Osteocyte (in vitro differentiated cells): ENCODE measurements around the gene EHD3. TPM values are rescaled to one million over a fixed set of nuclear protein-coding genes. Genes with fewer than 3 reads are reported as not detected.

Source experiments
- DNase-seq: peaks from one replicate; pipeline ENCODE4 v3.0.0; 2021; ENCODE audit warnings: mixed read lengths; ENCODE audit not compliant: unreplicated experiment; ENCODE audit errors: extremely low spot score
- H3K27ac Mint-ChIP-seq: one replicate; pipeline ENCODE4 v1.8.0; 2021; ENCODE audit warnings: mild to moderate bottlenecking, mixed read lengths; ENCODE audit not compliant: unreplicated experiment
- H3K27me3 Mint-ChIP-seq: one replicate; pipeline ENCODE4 v1.8.0; 2021; ENCODE audit warnings: mixed read lengths; ENCODE audit not compliant: unreplicated experiment
- H3K36me3 Mint-ChIP-seq: one replicate; pipeline ENCODE4 v1.8.0; 2021; ENCODE audit warnings: mixed read lengths; ENCODE audit not compliant: unreplicated experiment
- H3K4me1 Mint-ChIP-seq: one replicate; pipeline ENCODE4 v1.8.0; 2021; ENCODE audit warnings: mixed read lengths; ENCODE audit not compliant: unreplicated experiment
- H3K4me3 Mint-ChIP-seq: one replicate; pipeline ENCODE4 v1.8.0; 2021; ENCODE audit warnings: mild to moderate bottlenecking, moderate library complexity, mixed read lengths; ENCODE audit not compliant: unreplicated experiment
- H3K9me3 Mint-ChIP-seq: one replicate; pipeline ENCODE4 v1.8.0; 2021; ENCODE audit warnings: mixed read lengths; ENCODE audit not compliant: unreplicated experiment
- total RNA-seq: library from RNA; stranded (reverse); gene quantifications from 2 replicates; pipeline ENCODE4 v1.2.1, GENCODE V29; 2021
- TF ChIP-seq, protein P1 (sequence below): fragments of 200-600 bp; sonication (generic); IDR thresholded peaks from 2 replicates; pipeline ENCODE4 v1.5.0; 2021; ENCODE audit warnings: antibody characterized with exemption, mild to moderate bottlenecking, moderate library complexity

EHD3 gene
- total RNA-seq, 1 donor from 2014 or later: 25.9 TPM

GRCh38 chr2:31254237-31255203, 20.6 kb downstream of the EHD3 start:
- DNase-seq: no peak
- TF ChIP-seq, protein P1, sequence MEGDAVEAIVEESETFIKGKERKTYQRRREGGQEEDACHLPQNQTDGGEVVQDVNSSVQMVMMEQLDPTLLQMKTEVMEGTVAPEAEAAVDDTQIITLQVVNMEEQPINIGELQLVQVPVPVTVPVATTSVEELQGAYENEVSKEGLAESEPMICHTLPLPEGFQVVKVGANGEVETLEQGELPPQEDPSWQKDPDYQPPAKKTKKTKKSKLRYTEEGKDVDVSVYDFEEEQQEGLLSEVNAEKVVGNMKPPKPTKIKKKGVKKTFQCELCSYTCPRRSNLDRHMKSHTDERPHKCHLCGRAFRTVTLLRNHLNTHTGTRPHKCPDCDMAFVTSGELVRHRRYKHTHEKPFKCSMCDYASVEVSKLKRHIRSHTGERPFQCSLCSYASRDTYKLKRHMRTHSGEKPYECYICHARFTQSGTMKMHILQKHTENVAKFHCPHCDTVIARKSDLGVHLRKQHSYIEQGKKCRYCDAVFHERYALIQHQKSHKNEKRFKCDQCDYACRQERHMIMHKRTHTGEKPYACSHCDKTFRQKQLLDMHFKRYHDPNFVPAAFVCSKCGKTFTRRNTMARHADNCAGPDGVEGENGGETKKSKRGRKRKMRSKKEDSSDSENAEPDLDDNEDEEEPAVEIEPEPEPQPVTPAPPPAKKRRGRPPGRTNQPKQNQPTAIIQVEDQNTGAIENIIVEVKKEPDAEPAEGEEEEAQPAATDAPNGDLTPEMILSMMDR: no peak
- Mint-ChIP-seq H3K4me3 (no peak overlapping the region), H3K36me3 (peaks cover 15% of the 10 kb centered on the region), H3K27me3 (no peaks in the 10 kb centered on the region), H3K4me1 (peaks cover 5% of the 10 kb centered on the region), H3K9me3 (no peaks in the 10 kb centered on the region), H3K27ac (no peak overlapping the region)

DNA sequence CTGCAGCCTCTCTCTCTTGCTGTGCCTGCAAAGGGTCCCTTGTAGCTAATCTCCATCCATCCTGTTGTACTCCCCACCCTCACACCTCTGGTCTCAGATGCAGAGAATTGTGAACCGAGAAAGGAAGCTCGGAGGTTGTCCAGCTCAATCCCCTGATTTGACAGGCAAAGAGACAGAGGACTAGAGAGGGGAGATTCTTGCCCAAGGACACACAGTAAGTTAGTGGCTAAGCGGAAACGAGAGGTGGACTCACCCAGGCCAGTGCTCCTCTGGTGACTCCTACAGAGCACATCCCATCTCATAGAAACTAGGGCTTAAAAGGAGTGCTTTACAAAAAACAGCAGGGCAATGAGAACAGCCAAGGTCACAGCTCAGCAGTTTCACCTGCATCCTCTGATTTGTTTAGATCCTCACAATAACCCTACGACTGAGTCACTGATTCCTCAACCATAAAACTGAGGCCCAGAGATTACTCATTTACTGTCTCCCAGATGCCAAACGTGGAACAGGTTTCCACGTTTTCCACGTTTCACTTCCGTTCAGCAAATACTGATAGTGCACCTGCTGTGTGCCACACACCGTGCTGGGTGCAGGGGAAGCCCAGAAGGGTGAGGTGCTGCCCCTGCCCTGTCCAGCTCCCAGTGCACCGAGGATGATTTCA, 22.1 kb downstream of the EHD3 start:
- H3K36me3 Mint-ChIP-seq: peaks cover 21% of the 10 kb centered on the region
- TF ChIP-seq, protein P1: no peak
- no peaks in the 10 kb centered on the region for H3K27me3 Mint-ChIP-seq
- peaks cover 5% of the 10 kb centered on the region for H3K4me1 Mint-ChIP-seq
- no peaks in the 10 kb centered on the region for H3K9me3 Mint-ChIP-seq
- H3K27ac Mint-ChIP-seq: no peak overlapping the region
- no peak overlapping the region for H3K4me3 Mint-ChIP-seq
- no peak for DNase-seq

- Mint-ChIP-seq H3K4me3 (no peak overlapping the region), H3K27me3 (no peaks in the 10 kb centered on the region), H3K36me3 (peaks cover 25% of the 10 kb centered on the region), H3K4me1 (peaks cover 5% of the 10 kb centered on the region), H3K9me3 (no peaks in the 10 kb centered on the region), H3K27ac (no peak overlapping the region)
- TF ChIP-seq, protein P1: no peak
- DNase-seq: no peak
Measured at GRCh38 chr2:31256611-31257382, 22.8 kb downstream of the EHD3 start.

DNA sequence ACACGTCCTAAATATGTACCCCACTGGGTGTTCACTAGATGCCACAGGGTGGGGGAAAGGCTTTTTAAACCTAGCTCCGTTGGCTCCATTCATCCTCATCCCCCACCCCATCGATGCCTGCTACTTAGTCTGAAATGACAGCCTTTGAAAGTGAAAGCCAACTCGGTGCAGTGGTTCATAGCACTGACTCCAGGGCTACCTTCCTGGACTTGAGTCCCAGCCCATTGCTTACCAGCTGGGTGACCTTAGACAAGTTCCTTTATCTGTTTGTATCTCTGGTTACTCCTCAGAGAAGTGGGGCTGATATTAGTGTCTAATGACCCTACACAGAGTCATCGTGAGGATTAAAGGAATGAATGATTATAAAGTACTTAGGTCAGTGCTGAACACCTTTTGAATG, 24.4 kb downstream of the EHD3 start:
- Mint-ChIP-seq H3K4me1 (peaks cover 5% of the 10 kb centered on the region), H3K27me3 (no peaks in the 10 kb centered on the region), H3K27ac (no peak overlapping the region), H3K36me3 (peaks cover 32% of the 10 kb centered on the region), H3K4me3 (no peak overlapping the region), H3K9me3 (no peaks in the 10 kb centered on the region)
- TF ChIP-seq, protein P1: no peak
- no peak for DNase-seq
